Brain microvascular endothelial cell (primary cell): Measurements from ENCODE around the gene BUB1.

Experiments used
- DNase-seq: peaks from one replicate; pipeline ENCODE4 v3.0.0-alpha.2; 2020
- H3K27ac ChIP-seq: fragments of 250-450 bp; sonication (Bioruptor Pico); 2 replicates; pipeline ENCODE4 v1.5.1; 2020; ENCODE audit warnings: mild to moderate bottlenecking, moderate library complexity
- H3K27me3 ChIP-seq: fragments of 250-450 bp; sonication (Bioruptor Pico); replicated peaks from 2 replicates; pipeline ENCODE4 v1.5.1; 2020; ENCODE audit warnings: mild to moderate bottlenecking
- H3K36me3 ChIP-seq: fragments of 250-450 bp; sonication (Bioruptor Pico); replicated peaks from 2 replicates; pipeline ENCODE4 v1.5.1; 2020; ENCODE audit warnings: mild to moderate bottlenecking
- H3K4me3 ChIP-seq: 2 replicates; pipeline ENCODE4 v1.5.1; 2011; ENCODE audit warnings: low read depth, mild to moderate bottlenecking, control low read depth, low read length, moderate library complexity
- in situ Hi-C: cut with HindIII; loops from 2 replicates; pipeline ENCODE4 v1.10.0; 2017; ENCODE audit warnings: low sequenced_read_pairs, low pct_ligation_motif_present
- TF ChIP-seq, protein P1 (sequence below): IDR thresholded peaks from 2 replicates; pipeline ENCODE4 v1.5.1; 2011; ENCODE audit warnings: low read depth, mild to moderate bottlenecking, moderate library complexity, low read length, control low read depth, inconsistent platforms; ENCODE audit errors: missing control alignments

BUB1 gene

DNA sequence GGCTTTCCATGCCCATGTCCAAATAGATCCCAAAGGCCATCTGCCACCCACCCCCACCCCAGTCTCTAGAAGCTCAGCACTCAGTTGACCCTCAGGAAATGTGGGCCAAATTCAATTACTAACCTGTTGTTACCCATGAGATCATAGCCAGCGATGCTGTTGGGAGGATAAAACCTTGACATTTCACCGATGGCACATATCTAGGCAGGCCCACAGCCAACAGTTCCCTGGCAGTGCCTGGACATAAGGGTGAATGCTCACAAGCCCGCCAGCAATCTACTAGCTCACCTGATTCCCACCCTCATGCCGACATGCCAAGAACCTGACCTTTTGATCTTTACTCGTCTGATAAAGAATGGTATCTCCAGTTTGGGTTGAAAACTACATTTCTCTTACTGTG is 42.7 kb upstream of the BUB1 start:
- H3K27ac ChIP-seq, result no peak overlapping the region
- TF ChIP-seq, protein P1, sequence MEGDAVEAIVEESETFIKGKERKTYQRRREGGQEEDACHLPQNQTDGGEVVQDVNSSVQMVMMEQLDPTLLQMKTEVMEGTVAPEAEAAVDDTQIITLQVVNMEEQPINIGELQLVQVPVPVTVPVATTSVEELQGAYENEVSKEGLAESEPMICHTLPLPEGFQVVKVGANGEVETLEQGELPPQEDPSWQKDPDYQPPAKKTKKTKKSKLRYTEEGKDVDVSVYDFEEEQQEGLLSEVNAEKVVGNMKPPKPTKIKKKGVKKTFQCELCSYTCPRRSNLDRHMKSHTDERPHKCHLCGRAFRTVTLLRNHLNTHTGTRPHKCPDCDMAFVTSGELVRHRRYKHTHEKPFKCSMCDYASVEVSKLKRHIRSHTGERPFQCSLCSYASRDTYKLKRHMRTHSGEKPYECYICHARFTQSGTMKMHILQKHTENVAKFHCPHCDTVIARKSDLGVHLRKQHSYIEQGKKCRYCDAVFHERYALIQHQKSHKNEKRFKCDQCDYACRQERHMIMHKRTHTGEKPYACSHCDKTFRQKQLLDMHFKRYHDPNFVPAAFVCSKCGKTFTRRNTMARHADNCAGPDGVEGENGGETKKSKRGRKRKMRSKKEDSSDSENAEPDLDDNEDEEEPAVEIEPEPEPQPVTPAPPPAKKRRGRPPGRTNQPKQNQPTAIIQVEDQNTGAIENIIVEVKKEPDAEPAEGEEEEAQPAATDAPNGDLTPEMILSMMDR, result no peak
- H3K4me3 ChIP-seq, result no peak overlapping the region
- H3K36me3 ChIP-seq, result no peaks in the 10 kb centered on the region
- peaks cover 31% of the 10 kb centered on the region for H3K27me3 ChIP-seq
- DNase-seq, result no peak
- in situ Hi-C loops, result no loop called here

DNA sequence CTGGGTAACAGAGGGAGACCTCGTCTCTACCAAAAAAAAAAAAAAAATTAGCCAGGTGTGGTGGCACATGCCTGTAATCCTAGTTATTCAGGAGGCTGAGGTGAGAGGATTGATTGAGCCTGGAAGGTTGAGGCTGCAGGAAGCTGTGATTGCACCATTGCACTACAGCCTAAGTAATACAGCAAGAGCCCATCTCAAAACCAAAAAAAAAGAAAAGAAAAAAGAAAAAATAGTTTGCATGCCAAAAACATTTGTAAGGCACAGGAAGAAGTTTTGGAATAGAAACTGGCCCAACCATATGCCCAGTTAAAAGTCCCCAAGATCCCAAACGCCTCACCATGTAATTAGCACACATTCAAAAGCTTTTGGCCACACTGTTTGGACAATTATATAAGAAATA is 41.1 kb upstream of the BUB1 start:
- peaks cover 30% of the 10 kb centered on the region for H3K27me3 ChIP-seq
- in situ Hi-C loops, result no loop called here

DNA sequence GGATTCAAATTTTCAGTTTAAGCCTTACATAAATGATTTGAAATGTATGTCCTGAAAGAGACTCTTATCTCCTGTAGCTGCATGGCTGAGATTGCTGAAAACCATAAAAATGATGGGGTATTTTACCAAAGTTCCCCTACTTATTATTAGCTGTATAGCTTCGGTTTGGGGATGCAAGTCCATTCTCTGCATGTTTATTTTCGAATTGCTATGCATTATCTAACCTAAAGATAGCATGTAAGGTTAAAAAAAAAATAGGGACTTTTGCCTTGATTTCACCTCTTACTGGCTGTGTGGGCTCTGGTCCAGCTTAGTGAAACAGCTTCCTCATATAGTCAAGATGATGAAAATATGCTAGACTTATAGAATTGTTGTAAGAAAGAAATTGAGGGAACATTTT is 40.5 kb upstream of the BUB1 start:
- in situ Hi-C loops, result no loop called here

More for the DNA sequence above, 41.1 kb upstream of the BUB1 start:
- TF ChIP-seq, protein P1, result no peak
- Histone ChIP-seq H3K4me3 (no peak overlapping the region), H3K36me3 (no peaks in the 10 kb centered on the region), H3K27ac (no peak overlapping the region)
- no peak for DNase-seq

DNA sequence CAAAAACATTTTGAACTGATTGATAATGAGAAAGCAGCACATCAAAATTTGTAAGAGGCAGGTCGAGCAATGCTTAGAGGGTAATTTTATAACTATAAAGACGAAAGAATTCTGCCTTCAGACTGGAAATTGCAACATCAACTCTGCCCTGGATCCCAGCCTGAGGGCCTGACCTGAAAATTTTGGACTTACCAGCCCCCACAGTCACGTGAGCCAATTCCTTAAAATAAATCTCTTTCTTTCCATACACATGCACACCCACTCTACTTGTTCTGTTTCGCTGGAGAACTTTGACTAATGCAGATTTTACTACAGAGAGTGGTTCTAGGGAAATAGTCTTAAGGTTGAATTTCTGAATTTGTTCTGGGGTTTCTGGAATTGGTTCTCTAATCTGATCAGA is 39.9 kb upstream of the BUB1 start:
- no peak for DNase-seq
- H3K27me3 ChIP-seq, result peaks cover 25% of the 10 kb centered on the region
- no peak overlapping the region for H3K4me3 ChIP-seq
- in situ Hi-C loops, result no loop called here
- TF ChIP-seq, protein P1, result no peak
- no peak overlapping the region for H3K27ac ChIP-seq
- H3K36me3 ChIP-seq, result no peaks in the 10 kb centered on the region

More for the DNA sequence above, 40.5 kb upstream of the BUB1 start:
- no peaks in the 10 kb centered on the region for H3K36me3 ChIP-seq
- TF ChIP-seq, protein P1, result no peak
- no peak overlapping the region for H3K4me3 ChIP-seq
- H3K27ac ChIP-seq, result no peak overlapping the region
- H3K27me3 ChIP-seq, result peaks cover 27% of the 10 kb centered on the region
- DNase-seq, result no peak

DNA sequence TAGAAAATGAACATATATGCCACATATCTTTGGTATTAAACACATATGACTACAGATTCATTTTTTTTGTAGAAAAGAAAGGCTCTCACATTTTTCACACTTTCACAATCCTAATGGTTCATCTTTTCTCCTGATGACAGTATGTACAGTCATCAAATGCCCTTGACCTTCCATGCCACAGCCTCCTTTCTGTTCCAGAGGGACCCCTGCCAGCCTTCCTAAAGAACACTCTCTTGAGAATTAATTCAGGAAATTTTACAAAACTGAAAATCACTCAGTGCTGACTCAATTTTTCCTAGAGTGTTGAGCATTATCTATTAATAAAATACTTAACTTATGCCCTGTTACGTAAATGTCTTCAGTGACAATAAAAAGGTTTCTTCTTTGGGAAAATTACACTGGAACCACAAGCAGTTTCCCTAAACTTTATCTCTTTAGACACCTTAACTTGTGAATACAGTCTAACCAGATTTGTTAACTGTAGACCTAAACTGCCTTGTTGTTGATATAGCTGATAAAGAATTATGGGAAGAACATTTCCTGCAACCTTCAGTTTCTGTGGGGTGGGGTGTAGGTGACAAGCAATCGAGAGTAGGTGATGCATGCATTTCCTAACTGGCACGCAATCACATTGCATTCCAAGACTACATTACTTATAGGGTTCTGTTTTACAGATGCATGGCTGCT is 39.2 kb upstream of the BUB1 start:
- peaks cover 24% of the 10 kb centered on the region for H3K27me3 ChIP-seq
- no peak overlapping the region for H3K27ac ChIP-seq
- no peaks in the 10 kb centered on the region for H3K36me3 ChIP-seq
- H3K4me3 ChIP-seq, result no peak overlapping the region
- TF ChIP-seq, protein P1, result no peak
- in situ Hi-C loops, result no loop called here
- no peak for DNase-seq
